HG02571 (cell line): Measurements from ENCODE around the gene GZMM.

ENCODE experiments used
- ATAC-seq: cut with Tn5 transposase; IDR thresholded peaks from one replicate; pipeline ENCODE4 v1.9.1; 2021; ENCODE audit warnings: mild to moderate bottlenecking, moderate library complexity; ENCODE audit not compliant: unreplicated experiment

Gene GZMM

GRCh38 chr19:543910-544608 lies at the start of gene GZMM:
GZMM (plus strand) TSS chr19:544053; CDS start chr19:544072, 19 bp downstream.
- no peak for ATAC-seq

- ATAC-seq: no peak
These were observed 49.4 kb upstream of the GZMM start for GRCh38 chr19:494171-495080.

GRCh38 chr19:495081-495401 lies 48.8 kb upstream of the GZMM start:
- ATAC-seq: no peak

- no peak for ATAC-seq
These were observed 48.3 kb upstream of the GZMM start for GRCh38 chr19:495402-496111.

GRCh38 chr19:496112-496665 lies 47.7 kb upstream of the GZMM start, which contains the start of gene MADCAM1:
MADCAM1 (plus strand) TSS chr19:496486; CDS start chr19:496500, 14 bp downstream.
- ATAC-seq: no peak

- no peak for ATAC-seq
These were observed 46.9 kb upstream of the GZMM start for GRCh38 chr19:496986-497385.

- no peak for ATAC-seq
These were observed 46.4 kb upstream of the GZMM start for GRCh38 chr19:497491-497868.

GRCh38 chr19:497869-498510 lies 45.9 kb upstream of the GZMM start:
- no peak for ATAC-seq

GRCh38 chr19:498511-498891 lies 45.4 kb upstream of the GZMM start:
- ATAC-seq: no peak

GRCh38 chr19:498977-499623 lies 44.8 kb upstream of the GZMM start:
- ATAC-seq: no peak

GRCh38 chr19:501646-502045 lies 42.2 kb upstream of the GZMM start:
- no peak for ATAC-seq

GRCh38 chr19:504616-505015 lies 39.2 kb upstream of the GZMM start:
- no peak for ATAC-seq

GRCh38 chr19:506404-507285 lies 37.2 kb upstream of the GZMM start:
- ATAC-seq: peak; percentile 67

GRCh38 chr19:507286-508203 lies 36.3 kb upstream of the GZMM start, which contains the start of gene TPGS1:
TPGS1 (plus strand) TSS chr19:507497; CDS start chr19:507507, 10 bp downstream.
- peak; percentile 64 for ATAC-seq

- no peak for ATAC-seq
These were observed 35.4 kb upstream of the GZMM start for GRCh38 chr19:508204-509150.

GRCh38 chr19:510606-511100 lies 33.2 kb upstream of the GZMM start:
- no peak for ATAC-seq
